Mesendoderm (in vitro differentiated cells): ENCODE data around the gene C1orf116. TPM values are rescaled to one million over a fixed set of nuclear protein-coding genes. Genes with fewer than 3 reads are reported as not detected.
A peak's percentile ranks its signal among the peaks of the same experiment; 100 is the strongest.

ENCODE experiments used
- DNase-seq: peaks from one replicate; pipeline ENCODE4 v3.0.0; 2013
- H2AK5ac ChIP-seq: 2 replicates; pipeline ENCODE4 v1.6.1; 2013; ENCODE audit warnings: low read length, inconsistent platforms
- H2BK120ac ChIP-seq: 2 replicates; pipeline ENCODE4 v1.6.1; 2013; ENCODE audit warnings: low read depth, mild to moderate bottlenecking, low read length, moderate library complexity, mixed read lengths
- H2BK15ac ChIP-seq: replicated peaks from 2 replicates; pipeline ENCODE4 v1.6.1; 2013; ENCODE audit warnings: low read depth, mild to moderate bottlenecking, moderate library complexity
- H2BK5ac ChIP-seq: 2 replicates; pipeline ENCODE4 v1.6.1; 2013; ENCODE audit warnings: low read length, inconsistent platforms
- H3K18ac ChIP-seq: 2 replicates; pipeline ENCODE4 v1.6.1; 2013; ENCODE audit warnings: mild to moderate bottlenecking, low read length, mixed read lengths
- H3K23ac ChIP-seq: one replicate; pipeline ENCODE4 v1.6.1; 2013; ENCODE audit warnings: low read length
- H3K27ac ChIP-seq: 2 replicates; pipeline ENCODE4 v1.5.1; 2013; ENCODE audit warnings: low read depth, mild to moderate bottlenecking, inconsistent platforms, low read length, moderate library complexity
- H3K27me3 ChIP-seq: 2 replicates; pipeline ENCODE4 v1.6.1; 2013; ENCODE audit warnings: low read length, control low read depth, mild to moderate bottlenecking, inconsistent platforms; ENCODE audit not compliant: insufficient read depth, poor library complexity
- H3K36me3 ChIP-seq: 2 replicates; pipeline ENCODE4 v1.6.1; 2013; ENCODE audit warnings: low read length, inconsistent platforms; ENCODE audit not compliant: control insufficient read depth, insufficient read depth
- H3K4ac ChIP-seq: one replicate; pipeline ENCODE4 v1.6.1; 2013; ENCODE audit warnings: low read depth, mild to moderate bottlenecking, low read length, moderate library complexity
- H3K4me1 ChIP-seq: 2 replicates; pipeline ENCODE4 v1.6.1; 2013; ENCODE audit warnings: low read depth, low read length, inconsistent platforms; ENCODE audit not compliant: control insufficient read depth
- H3K4me2 ChIP-seq: 2 replicates; pipeline ENCODE4 v1.6.1; 2013; ENCODE audit warnings: low read length
- H3K4me3 ChIP-seq: 2 replicates; pipeline ENCODE4 v1.5.1; 2013; ENCODE audit warnings: mild to moderate bottlenecking, low read length
- H3K56ac ChIP-seq: one replicate; pipeline ENCODE4 v1.6.1; 2013; ENCODE audit warnings: low read length
- H3K79me1 ChIP-seq: 2 replicates; pipeline ENCODE4 v1.6.1; 2013; ENCODE audit warnings: low read length, inconsistent platforms
- H3K79me2 ChIP-seq: 2 replicates; pipeline ENCODE4 v1.6.1; 2013; ENCODE audit warnings: mild to moderate bottlenecking, low read length; ENCODE audit not compliant: control insufficient read depth, insufficient read depth
- H3K9ac ChIP-seq: 2 replicates; pipeline ENCODE4 v1.6.1; 2013; ENCODE audit warnings: low read length, inconsistent platforms
- H4K5ac ChIP-seq: one replicate; pipeline ENCODE4 v1.6.1; 2013; ENCODE audit warnings: low read length
- H4K8ac ChIP-seq: one replicate; pipeline ENCODE4 v1.6.1; 2013; ENCODE audit warnings: low read depth, mild to moderate bottlenecking, control low read depth, low read length, moderate library complexity
- WGBS: extraction: QIAGEN DNeasy Blood & Tissue Kit; methylation state at CpG from one replicate; pipeline ENCODE4 v1.1.7; 2013; ENCODE audit warnings: low lambda C conversion rate, missing lambda C conversion rate; ENCODE audit not compliant: insufficient coverage; ENCODE audit errors: extremely low coverage; 5-methylcytosine and 5-hydroxymethylcytosine counted together
- polyA plus RNA-seq, 2 experiments: library from polyadenylated mRNA; stranded (reverse); fragments of 200-250 nt; gene quantifications; one replicate each; pipeline ENCODE4 v1.2.3, GENCODE V29; 2013

The C1orf116 gene
- 1.6 TPM for polyA plus RNA-seq (2013, experiment 1 of 2)
- 1.5 TPM for polyA plus RNA-seq (2013, experiment 2 of 2)

- H3K36me3 ChIP-seq, result no peaks in the 10 kb centered on the region
- peak; percentile 96 for DNase-seq
- H3K4me2 ChIP-seq, result no peak within 1 kb of the TSS
- H3K79me1 ChIP-seq, result no peaks in the 10 kb centered on the region
- no peak within 1 kb of the TSS for H2BK120ac ChIP-seq
- no peak within 1 kb of the TSS for H3K18ac ChIP-seq
- H3K4me1 ChIP-seq, result peaks cover 15% of the 10 kb centered on the region
- H2AK5ac ChIP-seq, result peak within 1 kb of the TSS; percentile 7
- H2BK5ac ChIP-seq, result no peak within 1 kb of the TSS
- peak within 1 kb of the TSS; percentile 22 for H3K56ac ChIP-seq
- no peak within 1 kb of the TSS for H2BK15ac ChIP-seq
- H3K27me3 ChIP-seq, result no peaks in the 10 kb centered on the region
- no peak within 1 kb of the TSS for H3K9ac ChIP-seq
- no peaks in the 10 kb centered on the region for H3K79me2 ChIP-seq
- H3K4ac ChIP-seq, result no peak within 1 kb of the TSS
- no peak within 1 kb of the TSS for H4K8ac ChIP-seq
- H3K27ac ChIP-seq, result no peak within 1 kb of the TSS
- no peak within 1 kb of the TSS for H3K23ac ChIP-seq
- no peak within 1 kb of the TSS for H3K4me3 ChIP-seq
- H4K5ac ChIP-seq, result no peak within 1 kb of the TSS
- no CpG with 5 or more reads among the region's 1 CpG for WGBS
Measured at GRCh38 chr1:207032528-207033017, at the start of gene C1orf116. C1orf116 (minus strand) TSS chr1:207032756; CDS start chr1:207027598, 5,158 bp downstream.

DNA sequence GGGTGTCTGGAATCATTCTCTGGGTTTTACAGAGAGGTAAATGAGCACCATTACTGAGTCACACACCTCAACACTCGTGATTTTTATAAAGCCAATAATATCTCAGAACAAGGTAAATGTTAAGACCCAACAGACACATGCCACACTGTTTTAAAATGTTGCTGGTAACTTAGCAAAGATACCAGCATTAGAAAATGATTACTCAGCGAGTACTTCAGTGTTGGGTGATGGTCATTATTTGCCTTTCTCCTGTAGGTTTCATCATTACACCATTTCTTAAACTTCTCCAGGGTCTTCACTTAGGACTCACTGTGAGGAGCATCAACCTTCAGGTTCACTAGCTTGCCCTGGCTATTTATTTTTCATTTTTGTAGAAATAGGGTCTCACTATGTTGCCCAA, 49.2 kb upstream of the C1orf116 start:
- WGBS, result no CpG with 5 or more reads among the region's 2 CpGs
- Histone ChIP-seq H2BK5ac (no peak overlapping the region), H3K4me1 (no peaks in the 10 kb centered on the region)

GRCh38 chr1:207081088-207081487, 48.5 kb upstream of the C1orf116 start:
- no peak overlapping the region for H2BK5ac ChIP-seq
- H2BK120ac ChIP-seq, result no peak overlapping the region
- H3K79me2 ChIP-seq, result no peaks in the 10 kb centered on the region
- no peak overlapping the region for H3K56ac ChIP-seq
- no peak overlapping the region for H4K8ac ChIP-seq
- no peak overlapping the region for H3K23ac ChIP-seq
- H3K79me1 ChIP-seq, result no peaks in the 10 kb centered on the region
- H3K36me3 ChIP-seq, result no peaks in the 10 kb centered on the region
- H3K4me3 ChIP-seq, result no peak overlapping the region
- H2AK5ac ChIP-seq, result no peak overlapping the region
- H4K5ac ChIP-seq, result no peak overlapping the region
- DNase-seq, result no peak
- H3K4me2 ChIP-seq, result no peak overlapping the region
- H3K27ac ChIP-seq, result no peak overlapping the region
- H3K18ac ChIP-seq, result no peak overlapping the region
- H3K4me1 ChIP-seq, result no peaks in the 10 kb centered on the region
- H3K4ac ChIP-seq, result no peak overlapping the region
- no peak overlapping the region for H2BK15ac ChIP-seq
- H3K9ac ChIP-seq, result no peak overlapping the region
- WGBS, result no CpG with 5 or more reads among the region's 2 CpGs
- H3K27me3 ChIP-seq, result no peaks in the 10 kb centered on the region

More for the DNA sequence above, 49.2 kb upstream of the C1orf116 start:
- no peak for DNase-seq
- Histone ChIP-seq H3K4me3 (no peak overlapping the region), H4K8ac (no peak overlapping the region), H3K36me3 (no peaks in the 10 kb centered on the region), H3K79me1 (no peaks in the 10 kb centered on the region), H3K56ac (no peak overlapping the region), H3K79me2 (no peaks in the 10 kb centered on the region), H3K23ac (no peak overlapping the region), H3K4me2 (no peak overlapping the region), H2BK15ac (no peak overlapping the region), H3K27me3 (no peaks in the 10 kb centered on the region), H2BK120ac (no peak overlapping the region), H3K4ac (no peak overlapping the region), H3K18ac (no peak overlapping the region), H3K27ac (no peak overlapping the region), H2AK5ac (no peak overlapping the region), H3K9ac (no peak overlapping the region), H4K5ac (no peak overlapping the region)

GRCh38 chr1:207079706-207080241, 47.2 kb upstream of the C1orf116 start:
- no peak overlapping the region for H3K4me2 ChIP-seq
- no peaks in the 10 kb centered on the region for H3K4me1 ChIP-seq
- no peak overlapping the region for H3K56ac ChIP-seq
- H4K5ac ChIP-seq, result no peak overlapping the region
- no peaks in the 10 kb centered on the region for H3K36me3 ChIP-seq
- no peak overlapping the region for H2BK120ac ChIP-seq
- H3K18ac ChIP-seq, result no peak overlapping the region
- WGBS, result no CpG with 5 or more reads among the region's 6 CpGs
- H3K27ac ChIP-seq, result no peak overlapping the region
- no peak overlapping the region for H2BK15ac ChIP-seq
- H3K4ac ChIP-seq, result no peak overlapping the region
- no peaks in the 10 kb centered on the region for H3K79me2 ChIP-seq
- H3K4me3 ChIP-seq, result no peak overlapping the region
- H3K9ac ChIP-seq, result no peak overlapping the region
- H3K27me3 ChIP-seq, result no peaks in the 10 kb centered on the region
- no peak for DNase-seq
- no peak overlapping the region for H4K8ac ChIP-seq
- H2AK5ac ChIP-seq, result no peak overlapping the region
- no peak overlapping the region for H2BK5ac ChIP-seq
- no peak overlapping the region for H3K23ac ChIP-seq
- no peaks in the 10 kb centered on the region for H3K79me1 ChIP-seq

- Histone ChIP-seq H3K4me3 (no peak overlapping the region), H4K5ac (no peak overlapping the region), H3K56ac (no peak overlapping the region), H3K4ac (no peak overlapping the region), H3K4me1 (no peaks in the 10 kb centered on the region), H3K27me3 (no peaks in the 10 kb centered on the region), H2BK15ac (no peak overlapping the region), H3K18ac (no peak overlapping the region), H3K9ac (no peak overlapping the region), H4K8ac (no peak overlapping the region), H2AK5ac (no peak overlapping the region), H3K79me1 (no peaks in the 10 kb centered on the region), H3K4me2 (no peak overlapping the region), H3K23ac (no peak overlapping the region), H2BK5ac (no peak overlapping the region), H3K27ac (no peak overlapping the region), H3K79me2 (no peaks in the 10 kb centered on the region), H3K36me3 (no peaks in the 10 kb centered on the region), H2BK120ac (no peak overlapping the region)
- WGBS, result no CpG with 5 or more reads among the region's 11 CpGs
- DNase-seq, result no peak
Measured at GRCh38 chr1:207078578-207079132, 46.1 kb upstream of the C1orf116 start.
